ENCODE data around the gene AKR1E2. TPM values are rescaled to one million over a fixed set of nuclear protein-coding genes. Genes with fewer than 3 reads are reported as not detected.

AKR1E2 gene
- total and polyA plus RNA-seq, 2 donors (not counting 1 experiment from before 2014, with no cell fraction given), result 0.42 TPM; not detected in 1

GRCh38 chr10:4892681-4893080 is 66.7 kb downstream of the AKR1E2 start:
- ChIA-PET CTCF (no interaction called here), POLR2A (no interaction called here)

GRCh38 chr10:4894335-4894734 is 68.3 kb downstream of the AKR1E2 start:
- no peak overlapping the region for H3K27ac Mint-ChIP-seq
- intact Hi-C loops (cut with micrococcal nuclease), result no loop called here
- ChIA-PET CTCF (no interaction called here), POLR2A (no interaction called here)
- no peaks in the 10 kb centered on the region for H3K9me3 Mint-ChIP-seq (ENCODE audit: insufficient read depth)
- no peak overlapping the region for H3K4me2 ChIP-seq (replicated peaks; ENCODE audit: low read depth, low read length, poor library complexity, severe bottlenecking)
- H3K4me1 Mint-ChIP-seq, result no peaks in the 10 kb centered on the region
- TF ChIP-seq EZH2 (IDR thresholded peaks at IDR 0.05; ENCODE audit: borderline replicate concordance, insufficient read depth, low read depth, low read length, poor library complexity, severe bottlenecking) (no peak), CTCF (IDR thresholded peaks at IDR 0.05) (no peak)
- no peaks in the 10 kb centered on the region for H3K27me3 ChIP-seq (replicated peaks in 1 of 4; ENCODE audit: control extremely low read depth in 1 of 4, control insufficient read depth in 3 of 4, insufficient read depth in 4 of 4, low read length in 3 of 4)
- DNase-seq (no peak), ATAC-seq (ENCODE audit: low read depth) (no peak)
- no peaks in the 10 kb centered on the region for H3K4me1 ChIP-seq (ENCODE audit: control insufficient read depth in 2 of 2, insufficient read depth in 2 of 2, low read length in 2 of 2)
- no peaks in the 10 kb centered on the region for H3K9me3 ChIP-seq (ENCODE audit: control extremely low read depth in 1 of 3, control insufficient read depth in 2 of 3, insufficient read depth in 1 of 3, low read length in 2 of 3)
- no peak overlapping the region for H2AFZ ChIP-seq (ENCODE audit: insufficient read depth, low read depth, low read length, poor library complexity, severe bottlenecking)
- peaks cover 6% of the 10 kb centered on the region for H3K27me3 Mint-ChIP-seq
- H4K20me1 ChIP-seq (ENCODE audit: control insufficient read depth, insufficient read depth, low read length, poor library complexity, severe bottlenecking), result no peaks in the 10 kb centered on the region
- no peak overlapping the region for H3K27ac ChIP-seq (ENCODE audit: low read length in 2 of 2)
- H3K36me3 ChIP-seq (replicated peaks in 1 of 2; ENCODE audit: control extremely low read depth in 1 of 2, control insufficient read depth in 1 of 2, extremely low read depth in 1 of 2, insufficient read depth in 2 of 2, low read length in 1 of 2), result no peaks in the 10 kb centered on the region
- 94% methylated on average over 2 of the region's 2 CpGs for WGBS (ENCODE audit: insufficient coverage)
- H3K9ac ChIP-seq (ENCODE audit: low read length), result no peak overlapping the region
- no peak overlapping the region for H3K4me3 Mint-ChIP-seq
- no peaks in the 10 kb centered on the region for H3K79me2 ChIP-seq (ENCODE audit: control insufficient read depth, insufficient read depth, low read length)
- no peak overlapping the region for H3K4me3 ChIP-seq (ENCODE audit: control extremely low read depth in 1 of 5, extremely low read depth in 1 of 5, insufficient read depth in 1 of 5, low read depth in 2 of 5, low read length in 4 of 5)

More at GRCh38 chr10:4892681-4893080, 66.7 kb downstream of the AKR1E2 start:
- Histone ChIP-seq H3K4me3 (ENCODE audit: control extremely low read depth in 1 of 5, extremely low read depth in 1 of 5, insufficient read depth in 1 of 5, low read depth in 2 of 5, low read length in 4 of 5) (no peak overlapping the region), H3K79me2 (ENCODE audit: control insufficient read depth, insufficient read depth, low read length) (no peaks in the 10 kb centered on the region), H2AFZ (ENCODE audit: insufficient read depth, low read depth, low read length, poor library complexity, severe bottlenecking) (no peak overlapping the region), H3K36me3 (replicated peaks in 1 of 2; ENCODE audit: control extremely low read depth in 1 of 2, control insufficient read depth in 1 of 2, extremely low read depth in 1 of 2, insufficient read depth in 2 of 2, low read length in 1 of 2) (no peaks in the 10 kb centered on the region), H3K4me2 (replicated peaks; ENCODE audit: low read depth, low read length, poor library complexity, severe bottlenecking) (no peak overlapping the region), H3K9me3 (ENCODE audit: control extremely low read depth in 1 of 3, control insufficient read depth in 2 of 3, insufficient read depth in 1 of 3, low read length in 2 of 3) (no peaks in the 10 kb centered on the region), H3K4me1 (ENCODE audit: control insufficient read depth in 2 of 2, insufficient read depth in 2 of 2, low read length in 2 of 2) (no peaks in the 10 kb centered on the region), H3K27me3 (replicated peaks in 1 of 4; ENCODE audit: control extremely low read depth in 1 of 4, control insufficient read depth in 3 of 4, insufficient read depth in 4 of 4, low read length in 3 of 4) (no peaks in the 10 kb centered on the region), H3K27ac (ENCODE audit: low read length in 2 of 2) (no peak overlapping the region), H3K9ac (ENCODE audit: low read length) (no peak overlapping the region), H4K20me1 (ENCODE audit: control insufficient read depth, insufficient read depth, low read length, poor library complexity, severe bottlenecking) (no peaks in the 10 kb centered on the region)
- peaks cover 6% of the 10 kb centered on the region for H3K27me3 Mint-ChIP-seq
- no peaks in the 10 kb centered on the region for H3K4me1 Mint-ChIP-seq
- intact Hi-C loops (cut with micrococcal nuclease), result no loop called here
- DNase-seq (no peak), ATAC-seq (ENCODE audit: low read depth) (no peak)
- 100% methylated on average over 1 of the region's 2 CpGs for WGBS (ENCODE audit: insufficient coverage)
- TF ChIP-seq CTCF (IDR thresholded peaks at IDR 0.05) (no peak), EZH2 (IDR thresholded peaks at IDR 0.05; ENCODE audit: borderline replicate concordance, insufficient read depth, low read depth, low read length, poor library complexity, severe bottlenecking) (no peak)
- H3K4me3 Mint-ChIP-seq, result no peak overlapping the region
- H3K9me3 Mint-ChIP-seq (ENCODE audit: insufficient read depth), result no peaks in the 10 kb centered on the region
- H3K27ac Mint-ChIP-seq, result no peak overlapping the region

Other genes with a start within 250 kb of the AKR1E2 start
- not detected in 2 replicates for gene AKR1C1, start 137.2 kb downstream of the AKR1E2 start, total RNA-seq
- gene AKR1C1, start 137.2 kb downstream of the AKR1E2 start, polyA plus RNA-seq, result 0.03 and 0.25 TPM in 2 replicates
- not detected in 2 replicates for gene AKR1C2, start 177.7 kb downstream of the AKR1E2 start, total RNA-seq
- gene AKR1C2, start 177.7 kb downstream of the AKR1E2 start, polyA plus RNA-seq, result not detected in 2 replicates